ENCODE data around the gene EEFSEC. TPM values are rescaled to one million over a fixed set of nuclear protein-coding genes. Genes with fewer than 3 reads are reported as not detected.

The EEFSEC gene
- total and polyA plus RNA-seq, 8 donors = 11.5 to 23.0 (median 19.9) TPM

GRCh38 chr3:128348075-128348474 lies 194.8 kb downstream of the EEFSEC start:
- no peaks in the 10 kb centered on the region for H3K9me3 ChIP-seq
- H3K4me3 ChIP-seq = no peak overlapping the region
- DNase-seq = no peak
- no peak for ATAC-seq
- intact Hi-C loops (cut with DNase I) = no loop called here
- no peak overlapping the region for H3K27ac ChIP-seq
- H3K4me1 ChIP-seq = no peaks in the 10 kb centered on the region
- no peak for TF ChIP-seq CTCF (IDR thresholded peaks at IDR 0.05)
- no peaks in the 10 kb centered on the region for H3K27me3 ChIP-seq
- peaks cover 0 to 5% of the 10 kb centered on the region in 2 donors for H3K36me3 ChIP-seq

GRCh38 chr3:128348805-128349531 lies 195.7 kb downstream of the EEFSEC start:
- DNase-seq (peak in 1 of 4 donors; percentile 20), ATAC-seq (no peak)
- Histone ChIP-seq H3K36me3 (peaks cover 0 to 5% of the 10 kb centered on the region in 2 donors), H3K27ac (no peak overlapping the region), H3K4me3 (no peak overlapping the region), H3K27me3 (no peaks in the 10 kb centered on the region), H3K4me1 (peaks cover 3 to 6% of the 10 kb centered on the region in 2 donors), H3K9me3 (no peaks in the 10 kb centered on the region)
- TF ChIP-seq CTCF (IDR thresholded peaks at IDR 0.05) = no peak
- intact Hi-C loops (cut with DNase I) = no loop called here

GRCh38 chr3:128349963-128350599 lies 196.8 kb downstream of the EEFSEC start:
- no peak for DNase-seq
- Histone ChIP-seq H3K27ac (no peak overlapping the region), H3K4me1 (peaks cover 13 to 14% of the 10 kb centered on the region in 2 donors), H3K36me3 (peaks cover 0 to 5% of the 10 kb centered on the region in 2 donors), H3K27me3 (no peaks in the 10 kb centered on the region), H3K9me3 (no peaks in the 10 kb centered on the region), H3K4me3 (no peak overlapping the region)
- TF ChIP-seq CTCF (IDR thresholded peaks at IDR 0.05) = no peak
- no peak for ATAC-seq
- intact Hi-C loops (cut with DNase I) = no loop called here

GRCh38 chr3:128351546-128351945 lies 198.3 kb downstream of the EEFSEC start:
- ATAC-seq = no peak
- TF ChIP-seq CTCF (IDR thresholded peaks at IDR 0.05) = no peak
- Histone ChIP-seq H3K4me1 (peaks cover 13 to 14% of the 10 kb centered on the region in 2 donors), H3K27ac (no peak overlapping the region), H3K9me3 (no peaks in the 10 kb centered on the region), H3K27me3 (no peaks in the 10 kb centered on the region), H3K4me3 (no peak overlapping the region), H3K36me3 (peaks cover 0 to 5% of the 10 kb centered on the region in 2 donors)
- intact Hi-C loops (cut with DNase I) = no loop called here
- no peak for DNase-seq

- ATAC-seq = no peak
- Histone ChIP-seq H3K27me3 (no peaks in the 10 kb centered on the region), H3K4me1 (peaks cover 13 to 14% of the 10 kb centered on the region in 2 donors), H3K9me3 (no peaks in the 10 kb centered on the region), H3K27ac (no peak overlapping the region), H3K36me3 (peaks cover 0 to 5% of the 10 kb centered on the region in 2 donors), H3K4me3 (no peak overlapping the region)
- intact Hi-C loops (cut with DNase I) = no loop called here
- TF ChIP-seq CTCF (IDR thresholded peaks at IDR 0.05) = no peak
- no peak for DNase-seq
These were observed 199.0 kb downstream of the EEFSEC start for GRCh38 chr3:128352326-128352725.
